GM19438 (cell line): Measurements from ENCODE around the gene LRRC8A.
"Not testable (repeated sequence)": the region's sequence is repeated elsewhere in the genome, so short reads cannot be mapped to it uniquely, and the experiment has no call there.

Experiments
- ATAC-seq: cut with Tn5 transposase; IDR thresholded peaks from one replicate; pipeline ENCODE4 v1.9.1; 2021; ENCODE audit warnings: low read depth; ENCODE audit not compliant: unreplicated experiment

The LRRC8A gene

DNA sequence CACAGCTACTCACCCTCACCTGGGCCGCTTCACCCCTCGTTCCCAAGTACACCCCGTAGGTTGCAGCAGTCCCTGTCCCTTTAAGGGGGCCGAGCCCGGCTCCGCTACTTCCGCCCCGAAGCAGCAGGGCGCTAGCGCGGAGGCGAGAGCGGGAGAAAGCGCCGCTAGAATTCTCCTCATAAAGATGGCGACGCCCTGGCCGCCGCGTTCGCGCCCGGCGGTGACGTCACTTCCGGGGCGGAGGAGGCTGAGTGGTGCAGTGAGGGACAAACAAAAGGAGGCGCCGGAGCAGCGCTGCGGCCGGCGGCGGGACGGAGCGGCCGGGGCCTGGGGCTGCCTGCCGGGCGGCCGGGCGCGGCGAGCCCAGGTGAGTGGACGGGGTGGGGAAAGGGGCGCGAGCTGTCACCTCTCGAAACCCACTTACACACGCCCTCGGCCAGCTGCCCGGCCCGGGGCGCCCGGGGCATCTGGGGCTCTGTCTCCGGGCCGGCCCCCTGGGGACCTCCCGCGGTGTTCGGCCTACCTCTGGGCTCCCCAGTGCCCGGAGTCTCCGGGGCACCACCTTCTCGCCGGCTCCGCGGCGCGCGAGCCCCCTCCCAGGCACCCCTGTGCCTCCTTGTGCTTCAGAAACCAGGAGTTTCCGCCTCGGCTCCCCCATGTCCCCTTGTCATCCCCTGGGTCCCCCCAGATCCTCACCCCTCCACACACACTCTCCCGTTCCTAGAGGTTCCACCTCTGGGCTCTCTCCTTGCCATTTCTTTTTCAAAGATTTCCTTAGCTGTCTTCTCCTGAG lies at the start of gene LRRC8A, which contains the start of gene KYAT1:
Gene LRRC8A (plus strand): TSS at position 250 of the 793 bp plus-strand sequence. CDS start 25,032 bp downstream, outside the sequence.
Gene KYAT1 (minus strand): TSS at position 67 of the 793 bp plus-strand sequence. CDS start 36,545 bp downstream, outside the sequence.
- peak; percentile 72 for ATAC-seq

DNA sequence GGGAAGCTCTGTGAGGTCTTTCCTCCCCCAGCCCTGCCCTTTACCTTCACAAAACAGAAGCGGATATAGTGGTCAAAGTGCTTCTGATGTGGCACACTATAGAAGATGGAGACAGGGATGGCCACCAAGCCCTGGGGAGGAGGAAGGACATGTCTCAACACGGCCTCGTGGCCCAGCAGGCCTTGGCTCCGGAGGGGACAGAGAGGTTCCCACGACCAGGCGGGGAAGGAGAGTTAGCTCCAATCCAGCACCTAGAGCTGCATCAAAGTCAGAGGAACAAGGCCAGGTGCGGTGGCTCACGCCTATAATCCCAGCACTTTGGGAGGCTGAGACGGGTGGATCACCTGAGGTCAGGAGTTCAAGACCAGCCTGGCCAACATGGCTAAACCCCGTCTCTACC lies 48.2 kb upstream of the LRRC8A start:
- ATAC-seq = no peak

DNA sequence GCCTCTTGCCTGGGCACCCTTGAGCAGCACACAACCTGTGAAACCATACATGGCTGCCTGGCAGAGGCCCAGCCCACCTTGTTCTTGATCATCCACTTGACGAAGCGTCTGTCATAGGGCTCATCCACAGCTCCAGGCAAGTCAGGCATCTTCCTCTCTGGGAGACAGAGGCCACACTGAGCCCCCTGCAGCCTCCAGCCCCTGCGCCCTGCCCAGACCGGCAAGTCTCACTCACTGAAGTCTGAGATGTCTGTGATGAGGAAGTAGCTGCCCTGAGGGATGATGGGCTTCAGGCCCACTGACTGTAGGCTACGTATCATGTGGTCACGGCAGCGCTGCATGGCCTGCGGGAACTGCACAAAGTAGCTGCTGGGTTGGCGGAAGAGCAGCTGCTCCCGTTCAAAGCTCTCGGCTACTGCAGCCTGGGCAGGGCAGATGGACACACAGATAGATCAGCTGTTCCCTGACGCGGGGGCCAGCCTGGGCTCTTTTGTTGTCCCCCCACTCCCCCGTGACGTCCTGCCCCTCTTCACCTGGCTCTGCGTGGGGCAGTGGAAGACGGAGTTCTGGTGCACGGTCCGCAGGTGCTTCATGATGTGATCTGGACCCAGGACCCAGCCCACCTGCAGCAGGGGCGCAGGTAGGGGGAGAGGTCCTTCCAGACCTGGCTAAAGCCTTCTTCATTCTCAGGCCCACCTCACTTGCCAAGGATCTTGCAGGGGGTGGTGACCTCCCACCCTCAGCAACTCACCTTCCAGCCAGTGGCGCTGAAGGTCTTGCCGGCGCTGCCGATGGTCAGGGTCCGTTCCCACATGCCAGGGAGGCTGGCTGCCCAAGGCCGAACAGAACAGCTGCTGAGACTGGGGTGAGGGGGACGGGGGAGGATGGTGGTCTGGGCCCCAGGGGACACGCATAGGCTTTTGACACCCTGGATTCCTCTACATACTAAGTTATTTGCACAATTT lies 46.4 kb upstream of the LRRC8A start:
- ATAC-seq = no peak

DNA sequence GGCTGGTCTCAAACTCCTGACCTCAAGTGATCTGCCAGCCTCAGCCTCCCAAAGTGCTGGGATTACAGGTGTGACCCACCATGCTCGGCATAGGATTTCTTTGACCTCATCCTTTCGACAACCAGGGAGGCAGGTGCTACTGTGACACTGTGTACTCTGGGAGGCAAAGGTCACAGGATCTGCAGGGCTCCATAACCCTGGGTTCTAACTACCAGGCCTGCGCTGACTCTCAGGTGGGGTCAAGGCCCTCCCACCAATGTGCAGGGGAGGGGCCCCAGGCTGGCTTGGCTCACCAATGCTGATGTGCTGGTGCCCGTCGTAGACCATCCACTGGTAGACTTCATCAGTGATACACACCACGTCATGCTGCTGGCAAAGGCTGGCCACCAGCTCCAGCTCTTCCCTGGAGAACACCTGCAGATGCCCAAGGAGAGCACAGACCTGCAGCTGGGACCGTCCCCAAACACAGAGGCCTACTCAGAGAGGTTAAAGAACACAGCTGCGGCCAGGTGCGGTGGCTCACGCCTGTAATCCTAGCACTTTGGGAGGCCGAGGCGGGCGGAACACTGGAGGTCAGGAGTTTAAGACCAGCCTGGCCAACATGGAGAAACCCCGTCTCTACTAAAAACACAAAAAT lies 45.3 kb upstream of the LRRC8A start:
- no peak for ATAC-seq

DNA sequence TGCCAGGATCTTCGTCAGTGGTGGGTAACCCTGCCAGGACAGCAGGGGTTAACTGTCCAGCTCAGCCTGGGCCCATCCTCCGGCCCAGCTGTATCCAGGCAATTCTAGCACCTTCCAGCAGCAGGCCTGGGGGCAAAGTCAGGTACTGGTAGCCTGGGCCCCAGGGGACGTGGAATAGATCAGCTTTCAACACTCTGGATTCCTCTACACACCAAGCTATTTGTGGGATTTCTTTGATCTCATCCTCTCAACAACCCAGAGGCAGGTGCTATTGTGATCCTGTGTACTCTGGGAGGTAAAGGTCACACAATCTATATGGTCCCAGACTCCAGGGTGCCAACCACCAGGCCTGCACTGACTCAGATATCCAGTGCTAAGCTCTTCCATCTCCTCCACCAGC lies 43.6 kb upstream of the LRRC8A start:
- no peak for ATAC-seq

DNA sequence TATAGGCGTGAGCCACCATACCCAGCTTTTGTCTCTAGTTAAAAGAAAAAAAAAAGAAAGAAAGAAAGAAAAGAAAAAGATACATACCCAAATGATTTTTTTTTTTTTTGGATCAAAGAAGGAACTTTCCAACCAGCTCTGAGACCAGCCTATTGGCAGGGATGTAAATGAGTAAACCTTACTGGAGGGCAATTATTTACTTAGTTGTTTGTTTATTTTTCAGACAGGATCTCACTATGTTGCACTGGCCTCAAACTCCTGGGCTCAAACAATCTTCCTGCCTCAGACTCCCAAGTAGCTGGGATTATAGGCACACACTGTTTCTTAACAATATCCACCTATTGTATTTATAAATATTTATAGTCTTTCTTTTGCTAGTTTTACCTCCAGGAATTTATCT lies 41.4 kb upstream of the LRRC8A start:
- no peak for ATAC-seq

DNA sequence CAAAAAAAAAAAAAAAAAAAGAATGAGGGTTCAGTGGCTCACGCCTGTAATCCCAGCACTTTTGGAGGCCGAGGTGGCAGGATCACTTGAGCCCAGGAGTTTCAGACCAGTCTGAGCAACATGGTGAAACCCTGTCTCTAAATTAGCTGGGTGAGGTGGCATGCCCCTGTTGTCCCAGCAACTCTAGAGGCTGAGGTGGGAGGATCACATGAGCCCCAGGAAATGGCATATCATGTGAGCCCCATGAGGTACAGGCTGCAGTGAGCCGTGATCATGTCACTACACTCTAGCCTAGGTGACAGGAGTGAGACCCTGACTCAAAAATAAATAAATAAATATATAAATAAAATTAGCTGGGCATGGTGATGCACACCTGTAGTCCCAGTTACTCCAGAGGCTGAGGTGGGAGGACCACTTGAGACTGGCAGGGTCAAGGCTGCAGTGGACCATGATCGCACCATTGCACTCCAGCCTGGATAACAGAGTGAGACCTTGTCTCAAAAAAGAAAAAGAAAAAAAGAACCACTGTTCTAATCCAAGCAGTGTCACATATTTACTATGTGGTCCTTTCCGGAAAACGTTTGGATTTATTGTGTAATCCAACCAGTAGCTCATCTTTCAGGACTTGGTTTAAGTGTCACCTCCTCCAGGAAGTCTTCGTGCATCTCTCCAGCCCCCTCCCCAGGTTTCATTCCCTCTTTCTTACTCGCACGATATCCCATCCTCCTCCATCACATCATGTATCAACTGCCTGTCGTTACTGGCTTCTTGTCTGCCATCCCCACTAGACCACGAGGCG lies 40.0 kb upstream of the LRRC8A start:
- no peak for ATAC-seq

DNA sequence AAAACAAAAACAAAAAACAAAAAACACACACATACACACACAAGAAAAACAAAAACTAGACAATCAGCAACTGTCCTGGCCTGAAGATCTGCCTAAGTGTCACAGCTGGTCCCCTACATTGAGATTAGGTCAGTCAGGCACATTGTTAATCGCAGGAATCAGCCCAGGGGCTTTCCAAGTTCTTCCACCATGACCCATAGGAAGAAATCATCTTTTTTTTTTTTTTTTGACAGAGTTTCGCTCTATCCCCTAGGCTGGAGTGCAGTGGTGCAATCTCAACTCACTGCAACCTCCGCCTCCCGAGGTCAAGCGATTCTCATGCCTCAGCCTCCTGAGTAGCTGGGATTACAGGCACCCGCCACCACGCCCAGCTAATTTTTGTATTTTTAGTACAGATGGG lies 38.8 kb upstream of the LRRC8A start:
- not testable (repeated sequence) for ATAC-seq

DNA sequence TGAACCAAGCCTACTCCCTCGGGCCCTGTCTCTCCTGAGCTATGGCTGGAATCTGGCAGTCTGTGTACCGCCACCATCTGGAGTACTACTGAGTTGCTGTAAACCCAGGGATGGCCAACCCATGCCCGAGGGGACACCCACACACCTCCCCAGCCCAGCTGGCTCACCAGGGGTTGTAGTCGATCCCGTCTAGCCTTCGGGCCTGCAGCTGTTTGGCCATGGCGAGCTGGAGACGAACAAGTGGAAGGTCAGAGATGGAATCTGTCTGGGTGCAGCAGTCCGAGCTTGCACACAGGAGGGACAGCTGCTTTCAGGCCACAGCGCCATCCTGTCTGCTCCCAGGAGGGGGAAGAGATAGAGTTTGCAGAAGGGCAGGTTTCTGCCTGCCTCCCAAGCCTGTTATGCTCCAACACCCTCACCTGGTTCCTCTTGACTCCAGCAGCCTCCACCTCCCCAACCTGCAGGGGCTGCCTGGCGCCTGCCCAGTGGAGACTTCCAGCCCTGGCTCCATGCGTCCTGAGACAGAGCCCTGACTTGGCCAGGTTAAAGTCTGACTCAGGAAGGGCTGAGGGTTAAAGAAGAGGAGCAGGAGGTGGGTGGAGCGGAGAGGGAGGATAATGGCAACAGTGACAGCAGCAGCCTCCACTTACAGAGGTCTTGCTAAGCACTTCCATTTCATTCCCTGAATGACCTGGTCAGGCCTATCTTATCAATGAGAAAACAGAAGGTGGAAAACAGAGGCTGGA lies 36.6 kb upstream of the LRRC8A start:
- ATAC-seq = no peak

DNA sequence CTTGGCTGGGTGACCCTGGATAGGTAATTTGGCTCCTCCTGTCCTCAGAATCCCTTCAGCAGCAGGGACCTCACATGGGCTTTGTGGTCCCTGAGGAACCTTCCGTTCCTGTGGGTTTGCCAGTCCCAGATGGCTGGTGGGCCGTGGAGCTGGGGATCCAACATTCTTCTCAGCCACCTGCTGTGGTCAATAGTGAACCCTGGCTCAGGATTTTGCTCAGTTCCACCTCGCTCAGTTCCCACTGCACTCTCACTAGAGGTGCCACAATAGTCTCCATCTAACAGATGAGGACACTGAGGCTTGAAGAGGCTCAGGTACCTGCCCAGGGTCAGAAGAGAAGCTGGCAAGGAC lies 35.3 kb upstream of the LRRC8A start:
- no peak for ATAC-seq

DNA sequence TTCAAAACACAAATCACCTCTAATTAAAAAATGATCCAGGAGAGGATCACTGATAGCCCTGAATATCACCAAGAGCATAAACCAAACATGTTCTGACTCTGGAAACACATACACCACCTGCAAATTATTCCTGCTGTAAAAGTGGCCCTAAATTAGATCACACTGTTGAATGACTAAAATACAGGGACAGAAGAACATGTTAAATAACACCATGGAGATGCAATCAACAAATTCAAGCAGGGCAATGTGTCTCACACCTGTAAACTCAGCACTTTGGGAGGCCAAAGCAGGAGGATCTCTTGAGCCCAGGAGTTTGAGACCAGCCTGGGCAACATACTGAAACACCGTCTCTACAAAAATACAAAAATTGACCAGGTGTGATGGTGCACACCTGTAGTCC lies 34.1 kb upstream of the LRRC8A start:
- ATAC-seq = no peak

DNA sequence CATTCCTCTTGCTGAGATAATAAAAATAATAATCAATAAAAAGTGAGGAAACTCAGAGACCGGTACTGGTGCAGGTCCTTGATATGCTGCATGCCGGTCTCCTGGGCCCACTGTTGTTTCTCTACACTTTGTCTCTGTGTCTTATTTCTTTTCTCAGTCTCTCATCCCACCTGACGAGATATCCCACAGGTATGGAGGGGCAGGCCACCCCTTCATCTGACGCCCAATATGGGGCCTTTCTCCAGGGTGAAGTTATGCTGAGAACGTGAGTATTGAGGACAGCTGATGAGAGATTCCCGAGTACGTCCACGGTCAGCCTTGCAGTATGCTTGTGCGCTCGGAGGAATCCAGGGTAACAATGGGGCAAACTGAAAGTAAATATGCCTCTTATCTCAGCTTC lies 30.9 kb upstream of the LRRC8A start:
- not testable (repeated sequence) for ATAC-seq

DNA sequence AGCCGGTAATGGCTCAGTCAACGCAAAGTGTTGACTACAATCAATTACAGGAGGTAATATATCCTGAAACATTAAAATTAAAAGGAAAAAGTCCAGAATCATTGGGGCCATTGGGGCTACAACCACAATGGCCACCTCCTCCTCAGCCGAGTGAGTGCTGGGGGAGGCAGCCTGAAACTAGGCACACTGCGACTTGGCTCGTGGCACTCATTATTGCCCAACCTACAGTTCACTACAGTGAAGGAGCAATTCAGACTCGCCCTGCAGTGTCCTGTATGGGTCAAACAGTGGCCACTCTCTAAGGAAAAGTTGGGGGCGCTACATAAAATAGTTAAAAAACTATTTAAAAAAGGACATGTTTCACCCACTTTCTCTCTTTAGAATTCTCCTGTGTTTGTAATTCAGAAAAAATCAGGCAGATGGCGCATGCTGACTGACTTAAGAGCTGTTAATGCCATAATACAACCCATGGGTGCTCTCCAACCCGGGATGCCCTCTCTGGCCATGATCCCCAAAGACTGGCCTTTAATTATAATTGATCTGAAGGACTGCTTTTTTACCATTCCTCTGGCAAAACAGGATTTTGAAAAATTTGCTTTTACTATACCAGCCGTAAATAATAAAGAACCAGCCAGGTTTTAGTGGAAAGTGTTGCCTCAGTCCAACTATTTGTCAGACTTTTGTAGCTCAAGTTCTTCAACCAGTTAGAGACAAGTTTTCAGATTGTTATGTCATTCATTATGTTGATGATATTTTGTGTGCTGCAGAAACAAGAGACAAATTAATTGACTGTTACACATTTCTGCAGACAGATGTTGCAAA lies 29.9 kb upstream of the LRRC8A start:
- not testable (repeated sequence) for ATAC-seq

DNA sequence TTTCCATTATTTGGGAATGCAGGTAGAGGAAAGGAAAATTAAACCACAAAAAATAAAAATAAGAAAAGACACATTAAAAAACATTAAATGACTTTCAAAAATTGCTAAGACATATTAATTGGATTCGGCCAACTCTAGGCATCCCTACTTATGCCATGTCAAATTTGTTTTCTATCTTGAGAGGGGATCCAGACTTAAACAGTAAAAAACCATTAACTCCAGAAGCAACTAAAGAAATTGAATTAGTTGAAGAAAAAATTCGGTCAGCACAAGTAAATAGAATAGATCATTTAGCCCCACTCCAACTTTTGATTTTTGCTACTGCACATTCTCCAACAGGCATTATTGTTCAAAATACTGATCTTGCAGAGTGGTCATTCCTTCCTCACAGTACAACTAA lies 29.3 kb upstream of the LRRC8A start:
- ATAC-seq = not testable (repeated sequence)

DNA sequence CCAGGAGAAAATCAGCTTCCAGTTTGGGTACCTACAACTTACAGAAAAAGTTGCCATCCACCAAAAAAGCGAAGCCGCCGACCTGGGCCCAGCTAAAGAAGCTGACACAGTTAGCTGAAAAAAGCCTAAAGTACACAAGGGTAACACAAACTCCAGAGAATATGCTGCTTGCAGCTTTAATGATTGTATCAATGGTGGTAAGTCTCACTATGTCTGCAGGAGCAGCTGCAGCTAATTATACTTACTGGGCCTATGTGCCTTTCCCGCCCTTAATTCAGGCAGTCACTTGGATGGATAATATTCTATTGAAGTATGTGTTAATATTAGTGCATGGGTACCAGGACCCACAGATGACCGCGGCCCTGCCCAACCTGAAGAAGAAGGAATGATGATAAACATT lies 27.5 kb upstream of the LRRC8A start:
- ATAC-seq = not testable (repeated sequence)

DNA sequence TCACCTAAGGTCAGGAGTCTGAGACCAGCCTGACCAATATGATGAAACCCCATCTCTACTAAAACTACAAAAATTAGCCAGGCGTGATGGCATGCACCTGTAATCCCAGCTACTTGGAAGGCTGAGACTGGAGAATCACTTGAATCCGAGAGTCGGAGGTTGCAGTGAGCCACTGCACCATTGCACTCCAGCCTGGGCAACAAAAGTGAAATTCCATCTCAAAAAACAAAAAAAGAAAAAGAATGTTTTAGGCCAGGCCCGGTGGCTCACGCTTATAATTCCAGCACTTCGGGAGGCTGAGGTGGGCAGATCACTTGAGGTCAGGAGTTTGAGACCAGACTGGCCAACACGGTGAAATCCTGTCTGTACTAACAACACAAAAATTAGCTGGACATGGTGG lies 23.5 kb upstream of the LRRC8A start:
- ATAC-seq = not testable (repeated sequence)

DNA sequence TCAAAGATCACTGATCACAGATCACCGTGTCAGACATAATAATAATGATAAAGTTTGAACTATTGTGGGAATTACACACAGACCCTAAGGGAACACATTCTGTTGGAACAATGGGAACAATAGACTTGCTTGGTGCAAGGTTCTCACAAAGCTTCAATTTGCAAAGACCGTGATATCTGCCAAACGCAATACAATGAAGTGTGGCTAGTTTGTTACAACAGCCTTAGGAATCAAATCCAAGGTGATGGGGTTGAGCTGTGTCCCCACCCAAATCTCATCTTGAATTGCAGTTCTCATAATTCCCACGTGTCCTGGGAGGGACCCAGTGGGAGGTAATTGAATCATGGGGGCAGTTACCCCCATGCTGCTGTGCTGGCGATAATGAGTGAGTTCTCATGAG lies 21.0 kb upstream of the LRRC8A start:
- ATAC-seq = no peak

DNA sequence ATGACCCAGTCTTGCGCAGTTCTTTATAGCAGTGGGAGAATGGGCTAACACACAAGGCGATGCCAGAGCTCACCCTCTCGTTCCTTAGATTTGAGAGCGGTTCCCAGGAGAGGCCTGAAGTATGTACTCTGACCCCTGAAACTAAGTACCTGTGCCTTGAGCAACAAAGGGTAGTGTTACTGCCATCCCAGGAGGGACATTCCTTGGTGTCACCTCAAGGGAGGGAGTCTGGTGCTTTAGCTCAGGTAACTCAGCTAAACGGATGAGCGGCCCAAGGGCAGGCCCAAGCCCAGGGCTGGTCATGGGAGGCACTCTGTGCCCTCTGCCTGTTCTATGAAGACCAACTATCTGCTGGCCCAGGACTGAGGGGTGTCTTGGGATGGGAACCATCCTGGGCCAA lies 20.4 kb upstream of the LRRC8A start:
- ATAC-seq = no peak

DNA sequence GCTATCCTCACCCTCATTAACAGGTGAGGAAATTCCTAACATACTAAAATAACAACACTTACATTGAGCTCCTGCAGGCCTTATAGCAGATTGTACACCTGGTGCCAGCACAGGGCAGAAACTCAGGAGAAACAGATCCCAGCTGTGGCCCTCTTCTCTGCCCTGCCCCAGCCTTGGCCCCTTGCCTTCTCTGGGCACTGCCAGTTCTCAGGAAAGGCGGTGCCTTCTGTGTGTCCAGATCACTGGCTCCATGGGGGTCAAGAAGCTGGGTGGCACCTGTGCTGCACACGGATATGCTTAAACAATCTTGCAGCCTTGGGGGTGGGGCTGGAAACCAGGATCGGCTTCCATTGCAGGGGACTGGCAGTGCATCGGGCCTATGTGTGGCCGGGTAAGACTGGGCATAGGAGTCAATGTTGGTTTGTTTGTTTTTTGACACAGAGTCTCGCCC lies 19.5 kb upstream of the LRRC8A start:
- ATAC-seq = no peak
